Uterus (tissue), 2 donors: ENCODE results near the gene SHROOM2.

Experiments
- POLR2A ChIP-seq, 2 donors: fragments of 450-650 bp; IDR thresholded peaks; one replicate each; pipeline ENCODE4 v1.6.1; 2016; ENCODE audit warnings: antibody characterized with exemption in 2 of 2, mild to moderate bottlenecking in 1 of 2, moderate library complexity in 1 of 2
- TF ChIP-seq, protein P1 (sequence below), 4 experiments: fragments of 200-600 bp in 2 of 4; fragments of 450-650 bp in 2 of 4; sonication (generic) in 2 of 4; IDR thresholded peaks; one replicate each; pipeline ENCODE4 v1.5.1; 2016 to 2019; ENCODE audit warnings: antibody characterized with exemption in 4 of 4, mild to moderate bottlenecking in 2 of 4, moderate library complexity in 1 of 4

DNA sequence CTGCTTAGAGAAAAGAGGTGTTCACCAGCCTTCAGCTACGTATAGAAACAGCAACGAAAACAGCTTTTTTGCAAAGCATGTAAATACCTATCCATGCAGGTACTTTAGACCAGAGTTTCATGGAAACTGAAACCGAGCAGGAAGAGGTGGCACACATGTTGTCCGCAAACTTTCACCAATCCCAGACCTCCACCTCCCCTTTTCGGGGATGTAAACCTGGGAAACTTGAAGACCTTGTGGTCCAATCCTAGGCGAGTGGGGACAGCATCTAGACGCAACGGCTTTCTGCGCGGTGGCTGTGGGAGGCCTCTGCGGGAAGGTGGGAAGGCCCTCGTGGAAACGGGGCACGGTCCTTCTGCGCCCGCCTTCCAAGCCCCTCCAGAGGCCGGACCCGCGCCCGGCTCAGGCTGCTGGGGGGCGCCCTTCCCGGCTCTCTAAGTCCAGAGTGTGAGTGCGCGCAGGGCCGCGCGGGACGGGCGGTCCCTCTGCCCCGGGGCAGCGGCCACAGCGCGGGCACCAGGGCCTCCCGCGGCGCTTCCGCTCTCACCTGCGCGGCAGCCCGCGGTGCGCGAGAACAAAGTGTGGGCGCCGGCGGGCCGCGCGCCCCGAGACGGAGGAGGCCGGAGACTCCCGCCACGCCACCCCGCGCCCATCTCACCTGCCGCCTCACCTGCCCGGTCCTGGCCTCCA lies 830 bp upstream of the SHROOM2 start:
- TF ChIP-seq, protein P1, sequence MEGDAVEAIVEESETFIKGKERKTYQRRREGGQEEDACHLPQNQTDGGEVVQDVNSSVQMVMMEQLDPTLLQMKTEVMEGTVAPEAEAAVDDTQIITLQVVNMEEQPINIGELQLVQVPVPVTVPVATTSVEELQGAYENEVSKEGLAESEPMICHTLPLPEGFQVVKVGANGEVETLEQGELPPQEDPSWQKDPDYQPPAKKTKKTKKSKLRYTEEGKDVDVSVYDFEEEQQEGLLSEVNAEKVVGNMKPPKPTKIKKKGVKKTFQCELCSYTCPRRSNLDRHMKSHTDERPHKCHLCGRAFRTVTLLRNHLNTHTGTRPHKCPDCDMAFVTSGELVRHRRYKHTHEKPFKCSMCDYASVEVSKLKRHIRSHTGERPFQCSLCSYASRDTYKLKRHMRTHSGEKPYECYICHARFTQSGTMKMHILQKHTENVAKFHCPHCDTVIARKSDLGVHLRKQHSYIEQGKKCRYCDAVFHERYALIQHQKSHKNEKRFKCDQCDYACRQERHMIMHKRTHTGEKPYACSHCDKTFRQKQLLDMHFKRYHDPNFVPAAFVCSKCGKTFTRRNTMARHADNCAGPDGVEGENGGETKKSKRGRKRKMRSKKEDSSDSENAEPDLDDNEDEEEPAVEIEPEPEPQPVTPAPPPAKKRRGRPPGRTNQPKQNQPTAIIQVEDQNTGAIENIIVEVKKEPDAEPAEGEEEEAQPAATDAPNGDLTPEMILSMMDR (IDR thresholded peaks at IDR 0.05) = no peak
- no peak for TF ChIP-seq POLR2A (IDR thresholded peaks at IDR 0.05)
